ENCODE data around the gene TAPT1. TPM values are rescaled to one million over a fixed set of nuclear protein-coding genes. Genes with fewer than 3 reads are reported as not detected.

Gene TAPT1
- total and polyA plus RNA-seq, 5 donors from 2014 or later = 26.0 to 86.8 (median 33.5) TPM

DNA sequence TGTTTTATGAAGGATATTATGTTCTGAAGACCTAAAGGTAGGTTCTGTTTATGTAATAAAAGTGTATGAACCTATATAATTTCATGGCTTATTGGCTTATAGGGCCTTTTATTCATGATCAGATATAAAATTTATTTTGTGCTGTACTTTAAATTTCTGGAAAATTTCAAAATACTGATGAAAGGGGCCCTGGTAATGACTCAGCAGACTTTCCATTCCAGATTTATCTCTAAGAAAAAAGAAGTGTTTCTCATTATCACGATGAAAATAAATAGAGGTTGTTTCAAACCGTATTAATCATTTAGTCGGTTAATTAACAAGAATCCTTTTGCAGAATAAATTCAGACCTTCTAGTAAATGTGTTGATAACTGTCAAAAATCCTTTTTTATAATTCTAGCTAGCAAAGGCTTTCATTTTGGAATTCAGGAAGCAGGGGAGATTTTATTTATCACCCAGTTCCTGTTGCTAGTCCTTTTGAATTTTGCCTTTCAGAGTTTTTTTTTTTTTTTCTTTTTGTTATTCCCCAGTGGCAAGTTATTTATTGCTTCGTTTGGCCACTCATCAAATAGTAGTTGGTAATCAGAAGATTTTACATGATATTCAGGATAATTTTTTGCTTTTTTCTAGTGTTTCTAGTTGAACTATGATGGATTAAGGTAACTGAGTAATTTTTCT, 5.4 kb upstream of the TAPT1 start:
- Histone ChIP-seq H3K4me3 (ENCODE audit: low read depth, low read length) (no peak overlapping the region), H3K27me3 (ENCODE audit: control insufficient read depth, insufficient read depth, low read length) (no peaks in the 10 kb centered on the region), H3K27ac (ENCODE audit: insufficient read depth, low read length, poor library complexity, severe bottlenecking) (no peak overlapping the region), H3K4me1 (ENCODE audit: control insufficient read depth, insufficient read depth, low read length, poor library complexity, severe bottlenecking) (peaks cover 8% of the 10 kb centered on the region), H3K36me3 (ENCODE audit: control insufficient read depth, insufficient read depth, low read length) (no peaks in the 10 kb centered on the region), H3K9me3 (ENCODE audit: control insufficient read depth in 2 of 2, low read length in 2 of 2) (no peaks in the 10 kb centered on the region)
- Mint-ChIP-seq H3K4me3 (no peak overlapping the region), H3K27me3 (no peaks in the 10 kb centered on the region), H3K9me3 (no peaks in the 10 kb centered on the region), H3K36me3 (no peaks in the 10 kb centered on the region), H3K27ac (peak overlapping the region in 1 of 3 donors; percentile 29), H3K4me1 (peaks cover 5 to 42% (median 19%) of the 10 kb centered on the region in 4 donors)
- no peak for DNase-seq
- ATAC-seq (ENCODE audit: low read depth in 2 of 2) = no peak

DNA sequence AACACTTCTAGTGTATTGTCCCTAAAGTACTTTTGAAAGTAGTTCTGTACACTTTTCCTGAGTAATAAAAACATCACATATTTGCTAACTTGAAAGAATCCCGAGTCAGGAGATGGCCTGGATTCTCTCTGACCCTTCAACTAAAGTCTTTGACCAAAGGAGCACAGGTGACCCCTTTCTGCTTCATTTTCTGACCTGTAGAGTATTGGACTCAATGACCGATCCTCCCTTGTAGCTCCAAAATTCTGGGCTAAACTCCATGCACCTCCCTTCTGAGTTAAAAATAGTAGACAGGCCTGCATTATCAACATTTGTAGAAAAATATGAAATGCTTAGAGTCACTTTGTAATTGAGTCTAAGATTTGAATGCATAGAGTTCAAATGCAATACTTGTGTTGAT, 4.0 kb upstream of the TAPT1 start:
- no peak overlapping the region for H3K4me3 ChIP-seq (ENCODE audit: low read depth, low read length)
- peak overlapping the region in 1 of 3 donors; percentile 2 for H3K27ac Mint-ChIP-seq
- H3K4me1 Mint-ChIP-seq = peaks cover 5 to 43% (median 19%) of the 10 kb centered on the region in 4 donors
- H3K27me3 ChIP-seq (ENCODE audit: control insufficient read depth, insufficient read depth, low read length) = no peaks in the 10 kb centered on the region
- peaks cover 12% of the 10 kb centered on the region for H3K4me1 ChIP-seq (ENCODE audit: control insufficient read depth, insufficient read depth, low read length, poor library complexity, severe bottlenecking)
- H3K27me3 Mint-ChIP-seq = no peaks in the 10 kb centered on the region
- H3K27ac ChIP-seq (ENCODE audit: insufficient read depth, low read length, poor library complexity, severe bottlenecking) = no peak overlapping the region
- no peaks in the 10 kb centered on the region for H3K9me3 ChIP-seq (ENCODE audit: control insufficient read depth in 2 of 2, low read length in 2 of 2)
- no peaks in the 10 kb centered on the region for H3K36me3 ChIP-seq (ENCODE audit: control insufficient read depth, insufficient read depth, low read length)
- ATAC-seq (ENCODE audit: low read depth in 2 of 2) = no peak
- DNase-seq = no peak
- H3K4me3 Mint-ChIP-seq = peak overlapping the region in 2 of 4 donors; percentile 22 to 61
- H3K36me3 Mint-ChIP-seq = no peaks in the 10 kb centered on the region
- no peaks in the 10 kb centered on the region for H3K9me3 Mint-ChIP-seq

DNA sequence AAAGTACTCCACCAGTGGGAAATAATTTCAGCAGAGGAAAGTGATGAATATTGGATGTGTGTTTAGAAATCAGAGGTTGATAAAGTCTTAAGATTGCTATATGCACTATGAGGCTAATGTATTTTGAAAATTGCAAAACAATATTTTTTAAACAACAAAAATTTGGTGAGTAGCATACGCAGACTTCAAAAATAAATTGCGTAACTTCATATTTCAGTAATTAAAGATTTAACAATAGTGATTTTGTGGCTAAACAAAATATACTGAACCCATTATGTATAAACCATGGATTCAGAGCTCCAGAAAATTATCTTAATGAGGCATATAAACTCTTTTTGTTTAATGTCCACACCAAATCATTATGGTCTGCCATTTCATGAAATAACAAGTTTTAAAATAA, 3.3 kb upstream of the TAPT1 start:
- no peaks in the 10 kb centered on the region for H3K9me3 Mint-ChIP-seq
- peak overlapping the region in 1 of 4 donors; percentile 61 for H3K4me3 Mint-ChIP-seq
- Histone ChIP-seq H3K4me3 (ENCODE audit: low read depth, low read length) (no peak overlapping the region), H3K27ac (ENCODE audit: insufficient read depth, low read length, poor library complexity, severe bottlenecking) (no peak overlapping the region), H3K27me3 (ENCODE audit: control insufficient read depth, insufficient read depth, low read length) (no peaks in the 10 kb centered on the region), H3K9me3 (ENCODE audit: control insufficient read depth in 2 of 2, low read length in 2 of 2) (no peaks in the 10 kb centered on the region), H3K4me1 (ENCODE audit: control insufficient read depth, insufficient read depth, low read length, poor library complexity, severe bottlenecking) (peaks cover 19% of the 10 kb centered on the region), H3K36me3 (ENCODE audit: control insufficient read depth, insufficient read depth, low read length) (no peaks in the 10 kb centered on the region)
- H3K27me3 Mint-ChIP-seq = no peaks in the 10 kb centered on the region
- no peak for ATAC-seq (ENCODE audit: low read depth in 2 of 2)
- peak overlapping the region in 2 of 3 donors; percentile 2 to 33 for H3K27ac Mint-ChIP-seq
- no peak for DNase-seq
- H3K36me3 Mint-ChIP-seq = no peaks in the 10 kb centered on the region
- peaks cover 12 to 50% (median 25%) of the 10 kb centered on the region in 4 donors for H3K4me1 Mint-ChIP-seq

DNA sequence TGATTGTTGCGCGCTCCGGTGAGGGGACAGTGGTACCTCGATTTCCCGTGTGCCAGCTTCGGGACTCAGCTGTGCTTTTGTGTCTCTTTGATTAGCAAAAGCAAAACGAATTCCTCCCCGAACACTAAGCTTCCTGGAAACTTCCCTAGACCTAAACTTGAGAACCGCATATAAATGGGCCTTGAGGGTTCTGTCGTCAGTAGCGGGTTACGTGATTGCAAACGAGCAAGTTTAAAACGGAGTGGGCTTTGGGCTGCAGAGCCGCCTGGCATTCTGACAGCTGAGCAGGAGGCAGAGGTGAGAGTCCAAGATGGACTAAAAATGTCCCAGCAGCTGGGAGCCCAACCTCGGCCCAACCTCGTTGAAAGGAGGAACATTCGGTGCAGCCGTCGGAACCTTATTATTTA, 1.2 kb upstream of the TAPT1 start:
- Histone ChIP-seq H3K4me1 (ENCODE audit: control insufficient read depth, insufficient read depth, low read length, poor library complexity, severe bottlenecking) (peaks cover 41% of the 10 kb centered on the region), H3K27me3 (ENCODE audit: control insufficient read depth, insufficient read depth, low read length) (no peaks in the 10 kb centered on the region), H3K9me3 (ENCODE audit: control insufficient read depth in 2 of 2, low read length in 2 of 2) (no peaks in the 10 kb centered on the region), H3K36me3 (ENCODE audit: control insufficient read depth, insufficient read depth, low read length) (no peaks in the 10 kb centered on the region), H3K27ac (ENCODE audit: insufficient read depth, low read length, poor library complexity, severe bottlenecking) (peak overlapping the region; percentile 77), H3K4me3 (ENCODE audit: low read depth, low read length) (peak overlapping the region; percentile 60)
- Mint-ChIP-seq H3K27me3 (peaks cover 4% of the 10 kb centered on the region), H3K27ac (peak overlapping the region; percentile 91 to 97 (median 92)), H3K9me3 (peaks cover 0 to 2% (median 0%) of the 10 kb centered on the region in 7 donors), H3K36me3 (no peaks in the 10 kb centered on the region), H3K4me1 (peaks cover 26 to 70% (median 43%) of the 10 kb centered on the region in 4 donors), H3K4me3 (peak overlapping the region; percentile 92 to 96 (median 93))
- no peak for ATAC-seq (ENCODE audit: low read depth in 2 of 2)
- no peak for DNase-seq

DNA sequence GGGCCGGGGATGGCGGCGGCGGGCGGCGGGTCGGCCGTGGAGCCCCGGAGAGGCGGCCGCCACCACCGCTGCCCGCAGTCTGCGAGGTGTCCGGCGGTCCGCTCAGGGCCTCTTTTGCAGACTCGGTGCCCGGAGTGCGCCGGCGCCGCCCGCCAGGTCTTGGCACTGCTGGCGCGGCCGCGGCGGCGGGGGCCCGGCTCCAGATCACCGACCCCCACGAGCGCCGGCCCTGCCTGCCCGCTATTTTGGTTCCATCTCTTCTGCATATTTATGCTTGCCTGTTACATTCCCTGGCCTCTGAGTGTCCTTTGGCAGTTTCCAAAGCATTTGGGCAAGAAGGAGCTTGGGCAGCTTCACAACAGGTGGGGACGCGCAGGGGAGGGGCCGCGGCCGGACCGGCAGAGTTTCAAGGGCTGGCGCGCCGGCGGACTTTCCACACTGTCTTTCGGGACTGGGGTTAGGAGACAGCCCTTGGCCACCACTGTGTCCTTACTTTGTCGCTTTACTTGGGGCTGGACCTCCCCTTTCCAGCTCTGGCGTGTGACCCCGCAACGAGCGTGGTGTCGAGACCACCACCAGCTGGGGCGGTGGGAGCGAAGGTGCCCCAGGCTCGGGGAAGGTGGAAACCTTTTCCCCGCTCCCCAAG, 668 bp upstream of the TAPT1 start:
- ATAC-seq (ENCODE audit: low read depth in 2 of 2) (peak in 1 of 2 donors; percentile 18), DNase-seq (peak in 2 of 3 donors; percentile 6 to 44)
- peaks cover 24 to 70% (median 44%) of the 10 kb centered on the region in 4 donors for H3K4me1 Mint-ChIP-seq
- Histone ChIP-seq H3K27me3 (ENCODE audit: control insufficient read depth, insufficient read depth, low read length) (no peaks in the 10 kb centered on the region), H3K27ac (ENCODE audit: insufficient read depth, low read length, poor library complexity, severe bottlenecking) (peak overlapping the region; percentile 77), H3K36me3 (ENCODE audit: control insufficient read depth, insufficient read depth, low read length) (no peaks in the 10 kb centered on the region), H3K4me3 (ENCODE audit: low read depth, low read length) (peak overlapping the region; percentile 60), H3K4me1 (ENCODE audit: control insufficient read depth, insufficient read depth, low read length, poor library complexity, severe bottlenecking) (peaks cover 46% of the 10 kb centered on the region), H3K9me3 (ENCODE audit: control insufficient read depth in 2 of 2, low read length in 2 of 2) (no peaks in the 10 kb centered on the region)
- H3K4me3 Mint-ChIP-seq = peak overlapping the region; percentile 92 to 96 (median 93)
- H3K9me3 Mint-ChIP-seq = peaks cover 0 to 2% (median 0%) of the 10 kb centered on the region in 7 donors
- peak overlapping the region; percentile 91 to 97 (median 92) for H3K27ac Mint-ChIP-seq
- no peaks in the 10 kb centered on the region for H3K36me3 Mint-ChIP-seq
- peaks cover 4% of the 10 kb centered on the region for H3K27me3 Mint-ChIP-seq

DNA sequence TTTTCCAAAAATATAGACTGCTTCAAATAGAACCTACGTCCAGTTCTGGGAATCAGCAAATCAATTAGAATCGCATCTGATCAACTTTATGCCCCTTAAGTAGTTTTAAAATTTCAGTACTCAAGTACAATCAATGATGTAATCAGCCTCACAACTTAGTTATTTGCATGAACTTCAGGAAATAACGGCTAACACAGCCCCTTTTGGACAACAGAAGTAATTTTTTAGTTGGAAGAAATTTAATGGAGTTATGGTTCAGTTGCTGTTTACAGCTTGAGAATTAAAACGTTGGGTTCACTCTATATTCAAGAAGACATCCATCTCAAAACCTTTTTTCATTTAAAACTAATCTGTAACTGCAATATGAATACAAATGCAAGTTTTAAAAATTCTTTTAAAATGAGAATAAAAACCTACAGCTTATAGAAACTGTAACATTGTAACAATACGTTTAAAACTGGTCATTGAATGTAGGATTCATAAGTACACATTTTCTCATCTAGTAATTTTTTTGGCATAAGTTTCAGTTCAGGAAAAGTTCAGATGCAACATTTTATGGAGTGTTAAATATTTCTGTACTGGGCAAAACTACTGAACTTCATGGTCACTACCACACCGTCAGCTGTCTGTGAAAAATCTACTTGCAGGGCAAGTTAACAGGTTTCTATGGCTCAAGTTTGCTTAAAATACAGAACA, 956 bp downstream of the TAPT1 start:
- H3K9me3 Mint-ChIP-seq = peaks cover 0 to 2% (median 0%) of the 10 kb centered on the region in 7 donors
- ATAC-seq (ENCODE audit: low read depth in 2 of 2) (no peak), DNase-seq (peak in 2 of 3 donors; percentile 34 to 64)
- H3K27ac Mint-ChIP-seq = peak overlapping the region; percentile 86 to 95 (median 90)
- Histone ChIP-seq H3K27ac (ENCODE audit: insufficient read depth, low read length, poor library complexity, severe bottlenecking) (peak overlapping the region; percentile 70), H3K27me3 (ENCODE audit: control insufficient read depth, insufficient read depth, low read length) (no peaks in the 10 kb centered on the region), H3K4me3 (ENCODE audit: low read depth, low read length) (peak overlapping the region; percentile 97), H3K4me1 (ENCODE audit: control insufficient read depth, insufficient read depth, low read length, poor library complexity, severe bottlenecking) (peaks cover 48% of the 10 kb centered on the region), H3K9me3 (ENCODE audit: control insufficient read depth in 2 of 2, low read length in 2 of 2) (no peaks in the 10 kb centered on the region), H3K36me3 (ENCODE audit: control insufficient read depth, insufficient read depth, low read length) (no peaks in the 10 kb centered on the region)
- H3K27me3 Mint-ChIP-seq = peaks cover 4% of the 10 kb centered on the region
- peak overlapping the region; percentile 91 to 98 (median 92) for H3K4me3 Mint-ChIP-seq
- H3K36me3 Mint-ChIP-seq = no peaks in the 10 kb centered on the region
- H3K4me1 Mint-ChIP-seq = peaks cover 24 to 64% (median 43%) of the 10 kb centered on the region in 4 donors

DNA sequence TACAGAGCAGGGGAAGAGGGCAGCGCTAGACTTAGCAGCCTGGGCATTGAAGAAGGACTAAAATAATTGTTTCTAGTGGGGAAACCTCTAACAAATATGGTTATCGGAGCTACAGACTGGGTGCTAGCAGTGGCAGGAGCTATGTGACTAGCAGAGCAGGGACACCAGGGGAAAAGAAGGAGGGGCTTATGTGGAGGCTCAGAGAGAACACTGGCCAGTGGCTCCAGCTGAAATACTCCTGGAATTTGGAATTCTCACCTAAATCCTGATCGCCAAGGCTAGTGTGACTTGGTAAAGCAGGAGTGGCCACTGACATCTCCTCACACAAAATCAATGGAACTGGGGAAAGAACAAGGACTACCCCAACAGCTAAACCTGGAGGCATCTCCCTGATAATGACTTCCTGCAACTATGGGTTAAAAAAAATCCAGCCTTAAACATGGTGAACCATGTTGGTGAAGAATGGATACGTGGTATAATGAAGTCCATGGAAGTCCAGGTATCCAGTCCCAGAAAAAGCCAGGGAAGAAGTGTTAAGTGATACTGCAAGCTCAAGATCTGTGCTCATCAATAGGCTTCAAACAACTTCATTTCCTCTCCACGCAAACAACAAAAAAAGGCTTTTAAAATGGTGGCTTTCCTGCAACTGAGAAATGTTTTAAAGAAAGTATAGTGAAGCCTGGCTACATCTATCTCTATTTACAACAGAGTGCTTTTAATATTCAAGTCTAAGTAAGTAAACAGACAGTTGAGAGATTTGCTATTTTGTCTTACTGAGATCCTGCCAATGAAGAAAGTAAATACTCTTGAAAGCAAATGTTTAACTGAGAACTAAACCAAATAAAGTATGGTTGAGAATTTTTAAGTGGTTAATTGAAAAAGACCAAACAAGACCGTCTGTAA, 1.8 kb downstream of the TAPT1 start:
- Mint-ChIP-seq H3K36me3 (peaks cover 5% of the 10 kb centered on the region), H3K27ac (peak overlapping the region; percentile 86 to 95 (median 90)), H3K4me3 (peak overlapping the region; percentile 91 to 98 (median 92)), H3K4me1 (peaks cover 23 to 69% (median 49%) of the 10 kb centered on the region in 4 donors), H3K9me3 (peaks cover 0 to 2% (median 0%) of the 10 kb centered on the region in 7 donors), H3K27me3 (peaks cover 4% of the 10 kb centered on the region)
- no peaks in the 10 kb centered on the region for H3K27me3 ChIP-seq (ENCODE audit: control insufficient read depth, insufficient read depth, low read length)
- ATAC-seq (ENCODE audit: low read depth in 2 of 2) (no peak), DNase-seq (peak in 2 of 3 donors; percentile 33 to 58)
- H3K27ac ChIP-seq (ENCODE audit: insufficient read depth, low read length, poor library complexity, severe bottlenecking) = peak overlapping the region; percentile 70
- H3K4me3 ChIP-seq (ENCODE audit: low read depth, low read length) = peak overlapping the region; percentile 97
- H3K9me3 ChIP-seq (ENCODE audit: control insufficient read depth in 2 of 2, low read length in 2 of 2) = no peaks in the 10 kb centered on the region
- H3K36me3 ChIP-seq (ENCODE audit: control insufficient read depth, insufficient read depth, low read length) = no peaks in the 10 kb centered on the region
- peaks cover 48% of the 10 kb centered on the region for H3K4me1 ChIP-seq (ENCODE audit: control insufficient read depth, insufficient read depth, low read length, poor library complexity, severe bottlenecking)

Measured in CD4-positive, CD25-positive, alpha-beta regulatory T cell (primary cell).